Ascending aorta (tissue), 2 donors: ENCODE results near the gene MLIP. TPM values are rescaled to one million over a fixed set of nuclear protein-coding genes. Genes with fewer than 3 reads are reported as not detected.

Source experiments
- DNase-seq, 2 donors: peaks; one replicate each; pipeline ENCODE4 v3.0.0-alpha.2; 2019; ENCODE audit warnings: low spot score in 2 of 2
- H3K27ac ChIP-seq, 2 donors: fragments of 200-600 bp; sonication (generic); one replicate each; pipeline ENCODE4 v1.5.1; 2016 to 2017; ENCODE audit warnings: mild to moderate bottlenecking in 1 of 2
- H3K27me3 ChIP-seq: fragments of 200-600 bp; sonication (generic); one replicate; pipeline ENCODE4 v1.5.1; 2017
- H3K36me3 ChIP-seq, 2 donors: fragments of 200-600 bp; sonication (generic); one replicate each; pipeline ENCODE4 v1.5.1; 2016
- H3K4me1 ChIP-seq, 2 donors: fragments of 200-600 bp; sonication (generic); one replicate each; pipeline ENCODE4 v1.5.1; 2016 to 2017; ENCODE audit warnings: mild to moderate bottlenecking in 1 of 2
- H3K4me3 ChIP-seq, 2 donors: fragments of 200-600 bp; sonication (generic); one replicate each; pipeline ENCODE4 v1.5.1; 2016 to 2017; ENCODE audit warnings: mild to moderate bottlenecking in 1 of 2
- H3K9me3 ChIP-seq, 2 donors: fragments of 200-600 bp; sonication (generic); one replicate each; pipeline ENCODE4 v1.5.1; 2016
- CTCF ChIP-seq, 3 experiments: fragments of 200-600 bp in 2 of 3; fragments of 450-650 bp in 1 of 3; sonication (generic) in 2 of 3; IDR thresholded peaks; one replicate each; pipeline ENCODE4 v1.5.1; 2016 to 2019; ENCODE audit warnings: antibody characterized with exemption in 3 of 3, mild to moderate bottlenecking in 1 of 3, moderate library complexity in 1 of 3
- intact Hi-C: fragments of 100-400 bp; cut with DNase I; formaldehyde crosslinking; loops from one replicate; pipeline ENCODE4 v1.15.1; 2023
- total RNA-seq: library from RNA; depleted of rRNA; stranded (reverse); fragments of >200 nt; gene quantifications from one replicate; pipeline ENCODE4 v1.1.0, GENCODE V29; 2016

MLIP gene
- total RNA-seq, 1 donor from 2014 or later: not detected

DNA sequence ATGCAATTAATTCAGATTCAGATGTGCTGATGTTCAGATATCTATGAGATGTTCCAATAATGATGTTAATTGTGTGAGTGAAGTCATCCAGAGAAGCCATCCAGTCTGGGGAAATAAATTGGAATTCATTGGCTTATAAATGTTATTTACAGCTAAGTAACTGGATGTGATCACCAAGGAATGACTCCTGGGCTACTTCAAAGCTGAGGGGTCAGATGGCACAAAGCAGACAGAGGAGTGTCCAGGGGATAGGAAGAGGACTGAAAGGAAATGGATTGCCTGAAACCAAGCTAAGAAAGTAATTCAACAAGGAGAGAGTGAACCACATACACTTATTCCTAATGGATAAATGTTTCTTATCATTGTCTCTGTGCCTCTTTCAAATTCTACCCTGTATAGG lies 4.5 kb upstream of the MLIP start:
- Histone ChIP-seq H3K27me3 (no peaks in the 10 kb centered on the region), H3K4me1 (no peaks in the 10 kb centered on the region), H3K9me3 (no peaks in the 10 kb centered on the region), H3K4me3 (no peak overlapping the region), H3K36me3 (no peaks in the 10 kb centered on the region), H3K27ac (no peak overlapping the region)
- intact Hi-C loops: no loop called here
- no peak for TF ChIP-seq CTCF (IDR thresholded peaks at IDR 0.05)
- DNase-seq: no peak

DNA sequence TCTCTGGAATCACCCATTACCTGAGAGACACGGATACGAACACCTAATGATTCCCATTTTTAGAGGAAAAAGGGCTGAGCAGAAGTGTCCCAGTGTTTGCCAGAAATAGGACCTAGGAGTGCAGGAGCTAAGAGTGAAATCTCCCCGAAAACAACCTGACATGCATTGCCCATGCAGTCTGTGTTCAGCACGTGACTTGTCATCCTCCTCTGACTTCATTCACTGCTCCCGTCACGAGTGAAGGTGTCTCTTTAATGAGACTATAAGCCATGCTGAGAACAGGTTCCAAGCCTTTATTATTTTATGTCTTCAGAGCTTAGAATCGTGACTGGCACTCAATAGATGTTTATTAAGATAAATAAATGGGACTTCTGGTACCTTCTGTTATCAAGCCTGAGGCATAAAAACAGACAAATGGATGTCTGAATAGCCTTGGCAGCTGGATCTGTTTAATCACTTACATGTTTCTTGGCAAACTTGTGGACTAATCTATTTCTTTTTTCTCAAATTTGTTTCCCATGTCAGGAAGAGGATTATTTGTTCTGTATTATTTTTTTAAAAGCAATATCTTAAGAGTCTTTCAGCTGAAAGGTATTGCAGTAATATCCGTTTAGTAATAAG lies 3.7 kb upstream of the MLIP start:
- Histone ChIP-seq H3K4me1 (peaks cover 0 to 3% of the 10 kb centered on the region in 2 donors), H3K27ac (no peak overlapping the region)
- no peak for TF ChIP-seq CTCF (IDR thresholded peaks at IDR 0.05)

DNA sequence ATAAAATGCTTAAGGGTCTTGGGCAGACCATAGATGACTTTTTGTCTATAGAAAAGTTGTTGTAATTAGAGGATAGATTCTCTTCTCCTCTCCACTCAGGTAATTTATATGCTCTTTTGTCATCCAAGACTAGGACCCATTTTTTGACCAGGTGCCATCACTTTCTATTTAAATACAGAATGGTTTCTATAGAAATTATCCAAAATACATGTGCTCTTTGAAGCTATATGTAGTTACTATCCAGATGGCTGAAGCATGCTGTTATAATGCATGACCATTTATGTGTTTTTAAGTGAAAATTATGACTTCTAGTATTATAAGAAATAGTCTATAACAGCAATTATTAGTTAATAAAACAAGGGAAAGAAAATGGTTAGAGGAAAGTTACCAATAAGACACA lies 3.0 kb upstream of the MLIP start:
- intact Hi-C loops: no loop called here
- no peak overlapping the region for H3K4me3 ChIP-seq
- no peak for TF ChIP-seq CTCF (IDR thresholded peaks at IDR 0.05)
- no peaks in the 10 kb centered on the region for H3K9me3 ChIP-seq
- DNase-seq: no peak
- H3K4me1 ChIP-seq: peaks cover 0 to 3% of the 10 kb centered on the region in 2 donors
- no peaks in the 10 kb centered on the region for H3K36me3 ChIP-seq
- H3K27ac ChIP-seq: no peak overlapping the region
- no peaks in the 10 kb centered on the region for H3K27me3 ChIP-seq

More for the DNA sequence above, 3.7 kb upstream of the MLIP start:
- intact Hi-C loops: no loop called here
- DNase-seq: no peak
- H3K36me3 ChIP-seq: no peaks in the 10 kb centered on the region
- H3K27me3 ChIP-seq: no peaks in the 10 kb centered on the region
- no peaks in the 10 kb centered on the region for H3K9me3 ChIP-seq
- no peak overlapping the region for H3K4me3 ChIP-seq

DNA sequence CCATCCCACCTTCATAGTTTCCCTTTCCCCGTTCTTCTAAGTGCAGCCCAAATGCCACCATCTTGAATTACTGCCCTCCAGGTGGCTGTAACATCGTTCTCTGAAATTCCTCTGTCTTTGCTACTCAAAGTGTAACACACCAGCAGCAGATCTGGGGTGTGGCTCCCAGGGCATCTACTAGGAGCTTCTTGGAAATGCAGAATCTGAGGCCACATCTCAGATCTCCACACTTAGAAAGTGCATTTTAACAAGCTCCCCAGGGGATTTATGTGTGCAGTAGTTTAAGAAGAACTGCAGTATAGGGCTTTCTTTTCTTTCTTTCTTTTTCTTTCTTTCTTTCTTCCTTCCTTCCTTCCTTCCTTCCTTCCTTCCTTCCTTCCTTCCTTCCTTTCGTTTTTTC lies 1.7 kb upstream of the MLIP start:
- no peak for DNase-seq
- Histone ChIP-seq H3K4me1 (peaks cover 0 to 3% of the 10 kb centered on the region in 2 donors), H3K27ac (no peak overlapping the region), H3K9me3 (no peaks in the 10 kb centered on the region), H3K36me3 (no peaks in the 10 kb centered on the region), H3K27me3 (no peaks in the 10 kb centered on the region), H3K4me3 (no peak overlapping the region)
- TF ChIP-seq CTCF (IDR thresholded peaks at IDR 0.05): no peak
- intact Hi-C loops: no loop called here

DNA sequence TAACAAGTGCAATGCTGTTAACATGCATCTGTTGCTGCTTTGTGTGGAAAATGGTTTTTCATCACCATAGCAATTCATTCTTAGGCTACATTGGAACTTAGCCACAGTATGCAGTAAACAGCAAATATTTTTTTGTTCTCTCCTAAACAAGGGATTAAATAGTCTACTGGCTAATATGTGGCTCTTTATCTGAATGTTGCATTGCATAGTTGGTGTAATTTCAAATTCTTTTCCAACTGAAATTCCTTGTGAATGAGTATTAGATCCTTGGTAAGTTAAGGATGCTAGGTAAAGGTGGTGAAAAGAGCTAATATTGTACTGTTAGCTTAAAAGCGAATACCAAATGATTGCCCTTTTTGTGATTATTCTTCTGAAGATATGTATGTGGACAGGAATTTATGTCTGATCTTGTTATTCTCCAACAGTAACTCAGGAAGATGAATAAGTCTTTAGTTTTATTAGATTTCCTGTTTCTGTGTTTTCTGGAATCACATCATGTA lies 958 bp downstream of the MLIP start:
- H3K9me3 ChIP-seq: no peaks in the 10 kb centered on the region
- no peak overlapping the region for H3K4me3 ChIP-seq
- no peak for DNase-seq
- H3K27me3 ChIP-seq: no peaks in the 10 kb centered on the region
- H3K4me1 ChIP-seq: peaks cover 0 to 3% of the 10 kb centered on the region in 2 donors
- intact Hi-C loops: no loop called here
- TF ChIP-seq CTCF (IDR thresholded peaks at IDR 0.05): no peak
- H3K36me3 ChIP-seq: no peaks in the 10 kb centered on the region
- H3K27ac ChIP-seq: peak overlapping the region in 1 of 2 donors; percentile 4
